Neural progenitor cell (in vitro differentiated cells): ENCODE data around the gene S100A4. TPM values are rescaled to one million over a fixed set of nuclear protein-coding genes. Genes with fewer than 3 reads are reported as not detected.

Experiments
- DNase-seq: peaks from one replicate; pipeline ENCODE4 v3.0.0-alpha.2; 2016; ENCODE audit warnings: low spot score
- H2AFZ ChIP-seq: fragments of 200-600 bp; sonication (generic); replicated peaks from 2 replicates; pipeline ENCODE4 v1.6.1; 2016; ENCODE audit warnings: antibody characterized with exemption
- H3F3A ChIP-seq: fragments of 200-600 bp; sonication (generic); 2 replicates; pipeline ENCODE4 v1.6.1; 2016; ENCODE audit warnings: antibody characterized with exemption, low read depth
- H3K27ac ChIP-seq: fragments of 200-600 bp; sonication (generic); 2 replicates; pipeline ENCODE4 v1.5.1; 2016; ENCODE audit warnings: mild to moderate bottlenecking
- H3K27me3 ChIP-seq: fragments of 200-600 bp; sonication (generic); 2 replicates; pipeline ENCODE4 v1.6.1; 2016; ENCODE audit warnings: mild to moderate bottlenecking, moderate library complexity
- H3K36me3 ChIP-seq: fragments of 200-600 bp; sonication (generic); 2 replicates; pipeline ENCODE4 v1.5.1; 2016
- H3K4me1 ChIP-seq: fragments of 200-600 bp; sonication (generic); 2 replicates; pipeline ENCODE4 v1.6.1; 2016; ENCODE audit warnings: mixed run types
- H3K4me2 ChIP-seq: fragments of 200-600 bp; sonication (generic); 2 replicates; pipeline ENCODE4 v1.6.1; 2016
- H3K4me3 ChIP-seq: fragments of 200-600 bp; sonication (generic); 2 replicates; pipeline ENCODE4 v1.5.1; 2016
- H3K79me2 ChIP-seq: fragments of 200-600 bp; sonication (generic); 2 replicates; pipeline ENCODE4 v1.6.1; 2016; ENCODE audit warnings: low read depth
- H3K9ac ChIP-seq: fragments of 200-600 bp; sonication (generic); 2 replicates; pipeline ENCODE4 v1.6.1; 2016
- H3K9me3 ChIP-seq: fragments of 200-600 bp; sonication (generic); 2 replicates; pipeline ENCODE4 v1.5.1; 2016; ENCODE audit warnings: low read depth
- H4K20me1 ChIP-seq: fragments of 200-600 bp; sonication (generic); 2 replicates; pipeline ENCODE4 v1.6.1; 2016; ENCODE audit warnings: low read depth
- H3K27ac Mint-ChIP-seq: 3 replicates; pipeline ENCODE4 v1.8.0; 2021; ENCODE audit warnings: mixed read lengths
- H3K27me3 Mint-ChIP-seq: 2 replicates; pipeline ENCODE4 v1.8.0; 2022; ENCODE audit warnings: low read depth, mild to moderate bottlenecking, inconsistent platforms, moderate library complexity, mixed read lengths; ENCODE audit not compliant: insufficient read depth
- H3K36me3 Mint-ChIP-seq: 3 replicates; pipeline ENCODE4 v1.8.0; 2021; ENCODE audit warnings: mixed read lengths
- H3K4me1 Mint-ChIP-seq: 3 replicates; pipeline ENCODE4 v1.8.0; 2021; ENCODE audit warnings: mixed read lengths
- H3K4me3 Mint-ChIP-seq: 3 replicates; pipeline ENCODE4 v1.8.0; 2021; ENCODE audit warnings: mild to moderate bottlenecking, moderate library complexity, mixed read lengths
- H3K9me3 Mint-ChIP-seq: 3 replicates; pipeline ENCODE4 v1.8.0; 2020; ENCODE audit warnings: mixed read lengths
- EZH2 ChIP-seq: fragments of 200-600 bp; sonication (generic); IDR thresholded peaks from 2 replicates; pipeline ENCODE4 v1.6.1; 2017; ENCODE audit warnings: antibody characterized with exemption, mild to moderate bottlenecking, moderate library complexity
- EZH2phosphoT487 ChIP-seq: fragments of 200-600 bp; sonication (generic); IDR thresholded peaks from 2 replicates; pipeline ENCODE4 v1.6.1; 2017; ENCODE audit warnings: antibody characterized with exemption
- total RNA-seq: library from RNA; depleted of rRNA; stranded (reverse); fragments of >200 nt; gene quantifications from 2 replicates; pipeline ENCODE4 v1.2.3, GENCODE V29; 2015; ENCODE audit warnings: low replicate concordance
- TF ChIP-seq, protein P1 (sequence below): fragments of 200-600 bp; sonication (generic); IDR thresholded peaks from 2 replicates; pipeline ENCODE4 v1.5.1; 2017; ENCODE audit warnings: antibody characterized with exemption, mild to moderate bottlenecking

S100A4 gene
- total RNA-seq, 1 donor from 2014 or later, result 34.3 TPM

DNA sequence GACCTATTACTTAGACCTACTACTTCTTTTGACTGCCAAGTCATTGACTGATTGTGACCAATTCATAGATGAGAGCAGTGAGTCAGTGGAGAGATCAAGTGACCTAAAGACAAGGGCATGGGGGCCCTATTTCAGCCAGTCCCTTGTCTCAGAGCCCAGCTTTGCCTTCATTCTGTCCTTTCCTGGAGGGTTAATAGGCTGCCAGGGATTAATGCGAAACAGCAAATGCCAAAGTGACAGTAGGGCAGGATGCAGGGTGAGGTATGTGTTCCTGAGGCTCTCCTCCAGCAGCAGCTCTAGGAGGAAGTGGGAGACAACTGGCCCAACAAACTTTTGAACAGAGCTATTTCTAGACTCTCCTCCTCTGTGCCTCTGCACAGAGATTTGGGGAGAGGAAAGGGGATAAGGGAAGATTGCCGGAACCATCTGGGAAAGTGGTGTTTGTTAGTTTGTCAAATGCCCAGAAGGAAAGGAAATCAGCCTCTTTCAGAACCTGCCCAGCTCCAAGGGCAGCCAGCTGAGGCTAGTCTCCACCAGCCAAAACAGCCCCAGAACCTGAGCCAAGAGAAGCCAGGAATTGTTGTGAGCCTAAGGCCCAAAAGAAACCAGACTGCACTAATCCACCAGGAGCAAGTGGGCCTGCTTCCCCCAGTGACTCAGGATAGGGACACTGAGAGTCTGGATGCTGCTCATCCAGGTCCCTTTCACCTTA lies 8.4 kb upstream of the S100A4 start:
- no peak for DNase-seq
- Histone ChIP-seq H3K79me2 (no peaks in the 10 kb centered on the region), H3K27ac (no peak overlapping the region), H3K27me3 (no peaks in the 10 kb centered on the region), H3K9ac (no peak overlapping the region), H3K4me3 (no peak overlapping the region), H3K4me2 (no peak overlapping the region), H2AFZ (no peak overlapping the region), H3K36me3 (no peaks in the 10 kb centered on the region), H3K4me1 (no peaks in the 10 kb centered on the region), H3K9me3 (no peaks in the 10 kb centered on the region), H4K20me1 (no peaks in the 10 kb centered on the region), H3F3A (no peaks in the 10 kb centered on the region)
- H3K4me3 Mint-ChIP-seq, result no peak overlapping the region
- TF ChIP-seq, protein P1, sequence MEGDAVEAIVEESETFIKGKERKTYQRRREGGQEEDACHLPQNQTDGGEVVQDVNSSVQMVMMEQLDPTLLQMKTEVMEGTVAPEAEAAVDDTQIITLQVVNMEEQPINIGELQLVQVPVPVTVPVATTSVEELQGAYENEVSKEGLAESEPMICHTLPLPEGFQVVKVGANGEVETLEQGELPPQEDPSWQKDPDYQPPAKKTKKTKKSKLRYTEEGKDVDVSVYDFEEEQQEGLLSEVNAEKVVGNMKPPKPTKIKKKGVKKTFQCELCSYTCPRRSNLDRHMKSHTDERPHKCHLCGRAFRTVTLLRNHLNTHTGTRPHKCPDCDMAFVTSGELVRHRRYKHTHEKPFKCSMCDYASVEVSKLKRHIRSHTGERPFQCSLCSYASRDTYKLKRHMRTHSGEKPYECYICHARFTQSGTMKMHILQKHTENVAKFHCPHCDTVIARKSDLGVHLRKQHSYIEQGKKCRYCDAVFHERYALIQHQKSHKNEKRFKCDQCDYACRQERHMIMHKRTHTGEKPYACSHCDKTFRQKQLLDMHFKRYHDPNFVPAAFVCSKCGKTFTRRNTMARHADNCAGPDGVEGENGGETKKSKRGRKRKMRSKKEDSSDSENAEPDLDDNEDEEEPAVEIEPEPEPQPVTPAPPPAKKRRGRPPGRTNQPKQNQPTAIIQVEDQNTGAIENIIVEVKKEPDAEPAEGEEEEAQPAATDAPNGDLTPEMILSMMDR, result no peak
- no peak for TF ChIP-seq EZH2
- no peak for TF ChIP-seq EZH2phosphoT487
- peak overlapping the region; percentile 85 for H3K27ac Mint-ChIP-seq
- no peaks in the 10 kb centered on the region for H3K9me3 Mint-ChIP-seq
- peaks cover 20% of the 10 kb centered on the region for H3K4me1 Mint-ChIP-seq
- H3K27me3 Mint-ChIP-seq, result peaks cover 4% of the 10 kb centered on the region
- H3K36me3 Mint-ChIP-seq, result no peaks in the 10 kb centered on the region

DNA sequence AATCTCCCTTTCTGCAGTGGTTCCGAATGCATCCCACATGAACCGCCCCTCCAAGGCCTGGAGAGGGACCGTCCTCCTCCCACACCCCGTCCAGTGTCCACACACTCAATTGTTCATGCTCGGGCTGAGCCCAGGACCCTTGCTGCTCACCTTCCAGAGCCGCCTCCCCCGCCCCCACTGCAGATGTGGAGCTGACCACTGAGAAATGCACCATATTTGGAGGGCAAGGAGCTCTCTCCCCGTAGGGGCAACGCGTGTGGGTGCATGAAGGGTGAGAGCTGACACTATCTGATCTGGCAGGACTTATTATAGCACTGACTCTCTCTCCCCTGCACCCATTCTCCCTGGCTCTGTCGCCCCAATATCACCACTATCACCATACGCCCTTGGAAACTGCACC lies 7.5 kb upstream of the S100A4 start:
- H3K27ac Mint-ChIP-seq, result no peak overlapping the region
- no peaks in the 10 kb centered on the region for H3K4me1 ChIP-seq
- no peaks in the 10 kb centered on the region for H3K9me3 ChIP-seq
- no peak overlapping the region for H3K27ac ChIP-seq
- no peak overlapping the region for H2AFZ ChIP-seq
- H3K4me3 ChIP-seq, result no peak overlapping the region
- H3F3A ChIP-seq, result no peaks in the 10 kb centered on the region
- H3K27me3 Mint-ChIP-seq, result peaks cover 8% of the 10 kb centered on the region
- H3K27me3 ChIP-seq, result no peaks in the 10 kb centered on the region
- no peaks in the 10 kb centered on the region for H3K79me2 ChIP-seq
- DNase-seq, result no peak
- H3K9me3 Mint-ChIP-seq, result no peaks in the 10 kb centered on the region
- no peak for TF ChIP-seq EZH2phosphoT487
- no peak for TF ChIP-seq EZH2
- TF ChIP-seq, protein P1, result no peak
- no peak overlapping the region for H3K9ac ChIP-seq
- H3K4me2 ChIP-seq, result no peak overlapping the region
- H3K4me3 Mint-ChIP-seq, result no peak overlapping the region
- peaks cover 29% of the 10 kb centered on the region for H3K4me1 Mint-ChIP-seq
- H3K36me3 Mint-ChIP-seq, result no peaks in the 10 kb centered on the region
- H4K20me1 ChIP-seq, result no peaks in the 10 kb centered on the region
- no peaks in the 10 kb centered on the region for H3K36me3 ChIP-seq

DNA sequence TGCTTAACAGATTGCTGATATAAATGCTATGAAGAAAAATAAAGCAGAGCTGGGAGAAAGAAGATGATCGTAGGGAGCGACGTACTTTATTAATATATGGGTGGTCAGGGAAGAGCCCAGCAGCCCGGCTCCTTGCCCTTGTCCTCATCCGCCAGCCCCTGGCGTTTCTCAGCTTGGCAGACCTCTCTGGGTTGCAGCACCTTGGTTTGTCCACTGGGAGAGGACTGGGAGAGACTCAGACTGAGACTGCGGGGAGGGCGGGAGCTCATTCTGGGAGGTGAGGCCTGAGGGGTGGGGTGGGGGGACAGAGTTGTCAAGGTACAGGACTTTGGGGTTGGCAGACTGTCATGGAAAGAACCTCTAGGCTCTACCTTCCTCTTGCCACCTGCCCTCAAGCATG lies 6.7 kb upstream of the S100A4 start:
- H3K27me3 Mint-ChIP-seq, result peaks cover 10% of the 10 kb centered on the region
- H3K9me3 Mint-ChIP-seq, result no peaks in the 10 kb centered on the region
- TF ChIP-seq EZH2, result no peak
- TF ChIP-seq EZH2phosphoT487, result no peak
- TF ChIP-seq, protein P1, result no peak
- no peak for DNase-seq
- H3F3A ChIP-seq, result no peaks in the 10 kb centered on the region
- no peak overlapping the region for H3K27ac ChIP-seq
- H3K4me3 ChIP-seq, result no peak overlapping the region
- H3K36me3 ChIP-seq, result no peaks in the 10 kb centered on the region
- no peak overlapping the region for H3K4me3 Mint-ChIP-seq
- H3K4me2 ChIP-seq, result no peak overlapping the region
- no peak overlapping the region for H3K9ac ChIP-seq
- H3K27ac Mint-ChIP-seq, result no peak overlapping the region
- H3K4me1 ChIP-seq, result peaks cover 4% of the 10 kb centered on the region
- peaks cover 37% of the 10 kb centered on the region for H3K4me1 Mint-ChIP-seq
- H4K20me1 ChIP-seq, result no peaks in the 10 kb centered on the region
- H3K27me3 ChIP-seq, result no peaks in the 10 kb centered on the region
- no peaks in the 10 kb centered on the region for H3K9me3 ChIP-seq
- H3K79me2 ChIP-seq, result no peaks in the 10 kb centered on the region
- no peaks in the 10 kb centered on the region for H3K36me3 Mint-ChIP-seq
- no peak overlapping the region for H2AFZ ChIP-seq
